Cortex of kidney (tissue), 1 donor: Measurements from ENCODE around the gene CERS4.
"Not testable (repeated sequence)": the region's sequence is repeated elsewhere in the genome, so short reads cannot be mapped to it uniquely, and the experiment has no call there.

Experiments
- DNase-seq: peaks from one replicate; lab custom pipeline; 2025; lab: John Stamatoyannopoulos, UW

Gene CERS4

DNA sequence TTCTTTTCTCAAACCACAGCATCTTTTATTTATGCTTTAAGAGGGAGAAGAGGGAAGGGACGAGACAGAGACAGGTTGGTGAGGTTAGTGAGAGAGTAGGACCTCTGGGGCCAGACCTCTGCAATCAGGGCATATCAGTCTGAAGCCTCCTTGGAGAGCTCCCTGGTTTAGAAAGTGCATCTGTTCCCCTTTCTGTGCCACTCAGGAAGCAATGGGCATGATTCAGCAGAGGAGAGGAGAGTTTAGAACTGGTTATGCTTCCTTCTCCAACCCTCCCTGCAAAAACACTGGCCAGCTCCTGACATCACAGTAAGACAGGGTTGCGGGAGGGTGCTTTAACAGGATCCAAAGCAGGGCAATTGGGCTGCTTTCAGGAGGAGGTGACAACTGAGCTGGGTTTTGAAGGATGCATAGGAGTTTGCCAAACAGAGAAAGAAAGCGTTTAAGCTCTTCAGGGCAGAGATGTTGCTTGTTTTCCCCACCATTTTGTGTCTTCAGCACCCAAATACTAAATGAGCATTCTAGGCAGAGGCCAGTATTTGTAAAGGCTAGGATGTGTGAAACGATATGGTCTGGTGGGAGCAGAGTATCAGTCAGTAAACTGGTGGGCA, 33.1 kb downstream of the CERS4 start:
- DNase-seq, result no peak

DNA sequence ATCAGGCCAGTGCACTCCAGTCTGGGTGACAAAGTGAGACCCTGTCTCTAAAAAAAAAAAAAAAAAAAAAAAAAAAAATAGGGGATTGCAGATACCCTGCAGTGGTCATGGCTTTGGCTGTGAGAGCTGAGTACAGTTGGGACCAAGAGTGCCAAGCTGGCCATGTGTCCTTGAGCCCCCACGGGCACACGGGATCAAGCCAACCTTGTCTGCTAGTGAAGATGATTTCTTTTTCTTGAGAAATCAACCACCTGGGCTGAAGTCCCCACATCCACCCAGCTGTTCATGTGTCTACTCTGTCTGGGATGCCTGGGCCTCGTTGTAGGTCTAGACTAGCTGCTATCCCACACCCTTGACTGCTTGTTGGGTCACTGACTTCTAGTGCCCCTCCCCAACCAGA, 34.0 kb downstream of the CERS4 start:
- DNase-seq, result no peak

- DNase-seq, result no peak
Measured at GRCh38 chr19:8244442-8244841, 35.3 kb downstream of the CERS4 start.

GRCh38 chr19:8245869-8246835, 37.0 kb downstream of the CERS4 start:
- no peak for DNase-seq

DNA sequence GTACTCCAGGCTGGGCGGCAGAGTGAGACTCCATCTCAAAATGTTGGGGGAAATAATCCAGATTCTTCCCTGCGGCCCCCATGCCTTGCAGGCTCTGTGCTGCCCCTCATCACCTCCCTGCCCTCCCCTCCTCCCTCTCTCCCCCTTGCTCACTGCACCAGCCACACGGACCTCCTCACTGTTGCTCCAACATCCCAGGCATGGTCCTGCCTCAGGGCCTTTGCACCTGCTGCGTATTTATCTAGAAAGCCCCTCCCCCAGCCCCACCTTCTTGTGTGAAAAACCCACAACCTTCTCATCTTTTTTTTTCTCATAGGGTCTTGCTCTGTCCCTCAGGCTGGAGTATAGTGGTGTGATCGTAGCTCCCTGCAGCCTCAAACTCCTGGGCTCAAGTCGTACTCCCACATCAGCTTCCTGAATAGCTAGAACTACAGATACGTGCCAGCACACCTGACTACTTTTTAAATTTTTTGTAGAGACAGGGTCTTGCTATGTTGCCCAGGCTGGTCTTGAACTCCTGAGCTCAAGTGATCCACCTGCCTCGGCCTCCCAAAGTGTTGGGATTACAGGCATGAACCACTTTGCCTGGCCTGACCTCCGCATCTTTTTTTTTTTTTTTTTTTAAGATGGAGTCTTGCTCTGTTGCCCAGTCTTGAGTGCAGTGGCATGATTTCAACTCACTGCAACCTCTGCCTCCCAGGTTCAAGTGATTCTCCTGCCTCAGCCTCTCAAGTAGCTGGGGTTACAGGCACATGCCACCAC, 38.1 kb downstream of the CERS4 start:
- DNase-seq, result not testable (repeated sequence)

DNA sequence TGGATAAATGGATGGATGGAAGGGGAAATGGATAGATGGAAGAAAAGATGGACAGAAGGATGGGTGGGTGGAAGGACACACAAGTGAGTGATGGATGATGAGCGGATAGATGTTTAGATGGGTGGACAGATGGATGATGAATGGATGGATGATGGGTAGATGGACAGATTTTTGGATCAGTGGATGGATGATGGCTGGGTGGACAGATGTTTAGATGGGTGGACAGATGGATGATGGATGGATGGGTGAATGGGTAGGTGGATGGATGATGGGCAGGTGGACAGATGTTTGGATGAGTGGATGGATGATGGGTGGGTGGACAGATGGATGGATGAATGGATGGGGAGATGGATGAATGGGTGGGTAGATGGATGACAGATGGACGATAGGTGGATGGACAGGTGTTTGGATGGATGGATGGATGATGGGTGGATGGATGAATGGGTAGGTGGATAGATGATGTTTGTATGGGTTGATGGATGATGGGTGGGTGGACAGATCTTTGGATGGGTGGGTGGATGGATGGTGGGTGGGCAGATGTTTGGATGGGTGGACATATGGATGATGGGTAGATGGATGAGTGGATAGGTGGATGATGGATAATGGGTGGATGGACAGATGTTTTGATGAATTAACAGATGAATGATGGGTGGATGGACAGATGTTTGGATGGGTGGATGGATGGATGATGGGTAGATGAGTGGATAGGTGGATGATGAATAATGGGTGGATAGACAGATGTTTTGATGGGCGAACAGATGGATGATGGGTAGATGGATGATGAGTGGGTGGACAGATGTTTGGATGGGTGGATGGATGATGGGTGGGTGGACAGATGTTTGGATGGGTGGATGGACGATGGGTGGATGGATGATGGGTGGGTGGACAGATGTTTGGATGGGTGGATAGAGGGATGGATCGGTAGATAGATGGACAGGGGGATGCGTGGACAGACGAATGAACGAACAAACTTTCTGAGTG, 39.5 kb downstream of the CERS4 start:
- DNase-seq, result no peak

DNA sequence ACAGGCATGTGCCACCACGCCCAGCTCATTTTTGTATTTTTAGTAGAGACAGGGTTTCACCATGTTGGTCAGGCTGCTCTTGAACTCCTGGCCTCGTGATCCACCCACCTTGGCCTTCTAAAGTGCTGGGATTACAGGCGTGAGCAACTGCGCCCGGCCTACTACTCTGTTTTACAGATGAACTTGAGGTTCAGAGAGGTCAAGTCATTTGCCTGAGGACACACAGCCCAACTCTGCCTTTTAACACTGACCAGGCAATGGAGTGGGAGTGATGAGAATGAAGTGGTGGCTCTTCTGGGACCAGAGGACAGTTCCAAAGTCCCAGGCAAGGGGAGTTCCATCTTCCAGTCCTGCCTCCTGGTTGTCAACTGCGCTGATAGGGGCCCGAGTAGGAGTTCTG, 41.4 kb downstream of the CERS4 start:
- no peak for DNase-seq

DNA sequence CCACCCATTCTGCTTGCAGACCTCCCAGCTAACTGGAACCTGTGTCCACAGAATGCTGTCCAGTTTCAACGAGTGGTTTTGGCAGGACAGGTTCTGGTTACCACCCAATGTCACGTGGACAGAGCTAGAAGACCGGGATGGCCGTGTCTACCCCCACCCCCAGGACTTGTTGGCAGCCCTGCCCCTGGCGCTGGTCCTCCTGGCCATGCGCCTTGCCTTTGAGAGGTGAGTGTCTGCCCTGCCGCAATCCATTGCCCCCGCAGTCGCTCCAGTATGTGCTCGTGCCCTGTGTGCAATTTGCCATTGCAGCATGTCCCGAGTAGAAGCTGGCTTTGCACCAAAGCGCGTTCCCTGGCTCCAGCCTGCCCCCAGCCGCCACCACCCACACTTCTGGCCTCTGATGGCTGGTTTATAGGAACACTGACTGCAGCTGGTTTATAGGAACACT, 41.9 kb downstream of the CERS4 start:
- DNase-seq, result no peak

DNA sequence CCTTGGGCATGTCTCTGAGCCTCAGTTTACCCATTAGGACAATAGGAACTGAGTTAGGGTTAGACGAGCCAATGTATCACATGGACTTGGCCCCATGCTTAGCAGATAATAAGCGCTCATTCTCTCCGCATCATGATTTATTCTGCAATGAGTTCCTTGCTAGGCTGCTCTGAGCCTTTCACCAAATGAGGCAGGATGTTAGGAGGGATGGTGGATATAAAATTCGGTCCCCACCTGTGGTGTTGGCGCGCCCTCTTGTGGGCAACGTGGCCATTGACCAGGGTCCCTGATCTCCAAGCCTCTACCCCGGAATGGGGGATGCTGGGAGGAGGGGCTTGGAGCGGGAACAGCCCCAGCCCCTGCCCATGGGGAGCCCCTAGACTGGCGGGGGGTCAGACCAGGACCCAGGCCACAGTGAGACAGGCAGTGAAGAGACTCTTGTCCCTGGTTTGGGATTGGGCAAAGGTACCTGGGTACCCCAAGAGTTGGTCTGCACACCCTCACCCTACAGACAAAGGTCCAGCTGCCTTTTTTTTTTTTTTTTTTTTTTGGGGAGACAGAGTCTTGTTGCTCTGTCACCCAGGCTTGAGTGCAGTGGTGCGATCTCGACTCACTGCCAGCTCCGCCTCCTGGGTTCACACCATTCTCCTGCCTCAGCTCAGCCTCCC, 43.9 kb downstream of the CERS4 start:
- DNase-seq, result no peak

DNA sequence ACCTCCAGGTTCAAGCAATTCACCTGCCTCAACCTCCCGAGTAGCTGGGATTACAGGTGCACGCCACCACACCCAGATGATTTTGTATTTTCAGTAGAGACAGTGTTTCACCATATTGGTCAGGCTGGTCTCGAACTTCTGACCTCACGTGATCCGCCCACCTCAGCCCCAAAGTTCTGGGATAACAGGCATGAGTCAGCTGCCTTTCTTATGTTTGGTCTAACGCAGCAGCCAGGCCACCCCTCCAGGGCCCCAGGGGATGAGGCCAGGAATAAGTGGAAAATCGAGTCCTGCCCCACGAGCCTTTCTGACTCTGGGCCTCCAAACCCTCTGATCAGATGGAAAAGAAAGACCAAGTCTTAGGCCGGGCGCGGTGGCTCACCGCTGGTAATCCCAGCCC, 44.5 kb downstream of the CERS4 start:
- DNase-seq, result no peak

DNA sequence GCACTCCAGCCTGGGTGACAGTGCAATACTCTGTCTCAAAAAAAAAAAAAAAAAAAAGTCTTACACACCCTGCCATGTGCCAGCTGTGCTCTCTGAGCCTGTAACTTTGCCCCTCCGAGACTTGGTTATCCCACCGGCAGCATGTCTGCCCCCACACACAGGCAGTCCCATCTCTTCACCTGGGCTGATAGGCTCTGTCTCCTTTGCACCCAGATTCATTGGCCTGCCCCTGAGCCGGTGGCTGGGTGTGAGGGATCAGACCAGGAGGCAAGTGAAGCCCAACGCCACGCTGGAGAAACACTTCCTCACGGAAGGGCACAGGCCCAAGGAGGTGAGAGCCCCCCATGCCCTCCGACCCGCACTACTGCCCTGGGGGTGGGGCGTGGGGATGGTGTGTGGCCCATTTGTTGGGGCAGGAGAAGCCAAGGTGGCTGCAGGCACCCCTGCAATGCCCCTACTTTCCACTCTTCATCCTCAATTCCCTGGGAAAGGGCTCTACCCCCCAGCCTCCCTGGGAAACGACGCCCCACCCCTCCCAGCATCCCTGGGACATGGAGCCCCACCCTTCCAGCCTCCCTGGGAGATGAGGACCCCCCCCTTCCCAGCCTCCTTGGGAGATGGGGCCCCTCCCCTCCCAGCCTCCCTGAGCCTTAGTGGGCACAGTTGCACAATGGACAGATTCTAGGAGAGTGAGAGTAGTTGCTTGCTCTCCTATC, 45.3 kb downstream of the CERS4 start:
- DNase-seq, result no peak

DNA sequence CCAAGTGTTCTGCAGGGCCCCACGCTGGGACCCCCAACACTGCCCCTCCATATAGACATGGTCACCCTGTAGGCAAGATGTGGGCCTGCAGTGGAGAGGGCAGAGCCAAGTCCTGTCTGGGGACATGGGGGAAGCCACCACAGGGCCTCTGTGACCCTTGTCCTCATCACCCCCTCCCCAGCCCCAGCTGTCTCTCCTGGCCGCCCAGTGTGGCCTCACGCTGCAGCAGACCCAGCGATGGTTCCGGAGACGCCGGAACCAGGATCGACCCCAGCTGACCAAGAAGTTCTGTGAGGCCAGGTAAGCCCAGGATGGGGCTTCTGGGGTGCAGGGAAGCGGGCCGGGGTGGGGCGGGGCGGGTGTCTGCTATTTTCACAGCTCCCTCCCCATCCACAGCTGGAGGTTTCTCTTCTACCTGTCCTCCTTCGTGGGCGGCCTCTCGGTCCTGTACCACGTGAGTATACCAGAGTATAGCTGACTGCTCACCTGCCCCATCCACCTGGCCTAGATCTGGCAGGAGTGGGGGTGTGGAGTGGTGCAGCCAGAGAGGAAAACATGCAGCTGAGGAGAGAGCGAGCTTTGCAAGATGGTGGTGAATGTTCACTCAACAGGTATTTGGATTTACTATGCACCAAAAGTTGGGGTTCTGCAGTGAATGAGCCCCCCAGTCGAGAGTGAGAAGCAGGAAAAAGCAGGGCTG, 46.4 kb downstream of the CERS4 start:
- DNase-seq, result no peak

DNA sequence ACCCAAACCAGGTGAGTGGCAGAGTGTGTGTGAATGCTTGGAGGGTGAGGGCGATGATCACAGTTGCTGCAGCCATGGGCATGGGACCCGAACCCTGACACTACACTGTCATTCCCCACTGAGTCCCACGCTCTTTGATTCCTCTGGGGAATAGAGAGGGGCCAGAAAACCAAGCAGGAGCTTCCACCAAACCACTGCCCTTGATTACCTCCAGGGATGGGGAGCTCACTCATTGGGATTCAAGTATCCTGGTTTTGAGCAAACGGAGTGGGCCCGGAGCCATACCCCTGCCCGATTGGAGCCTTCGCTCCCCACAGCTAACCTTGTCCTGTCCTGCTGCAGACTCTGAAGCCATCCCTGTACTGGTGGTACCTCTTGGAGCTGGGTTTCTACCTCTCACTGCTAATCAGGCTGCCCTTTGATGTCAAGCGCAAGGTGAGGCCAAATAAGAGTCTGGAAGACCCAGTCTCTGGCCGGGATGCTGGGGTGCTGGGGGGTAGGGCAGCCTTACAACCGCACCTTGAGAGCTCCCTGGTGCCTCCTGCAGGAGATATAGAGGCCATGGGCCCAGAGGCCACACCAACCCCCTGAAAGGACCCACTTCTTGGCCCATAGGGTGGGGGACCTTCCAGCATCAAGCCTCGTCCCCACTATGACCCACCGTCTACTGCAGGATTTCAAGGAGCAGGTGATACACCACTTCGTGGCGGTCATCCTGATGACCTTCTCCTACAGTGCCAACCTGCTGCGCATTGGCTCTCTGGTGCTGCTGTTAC, 47.3 kb downstream of the CERS4 start:
- no peak for DNase-seq

DNA sequence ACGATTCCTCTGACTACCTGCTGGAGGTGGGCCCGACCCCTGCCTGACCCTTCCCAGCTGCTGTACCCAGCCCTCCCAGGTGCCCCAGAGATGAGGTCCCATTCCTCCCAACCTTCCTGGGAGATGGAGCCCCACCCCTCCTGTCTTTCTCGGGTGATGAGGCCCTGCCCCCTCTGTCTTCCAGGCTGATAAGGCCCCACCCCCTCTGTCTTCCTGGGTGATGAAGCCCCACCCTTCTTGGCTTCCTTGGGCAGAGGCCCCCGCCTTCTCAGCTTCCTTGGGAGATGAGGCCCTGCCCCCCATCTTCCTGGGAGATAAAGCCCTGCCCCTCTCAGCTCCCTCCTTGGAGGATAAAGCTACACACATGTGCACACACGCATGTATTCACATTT, 47.9 kb downstream of the CERS4 start:
- DNase-seq, result no peak

DNA sequence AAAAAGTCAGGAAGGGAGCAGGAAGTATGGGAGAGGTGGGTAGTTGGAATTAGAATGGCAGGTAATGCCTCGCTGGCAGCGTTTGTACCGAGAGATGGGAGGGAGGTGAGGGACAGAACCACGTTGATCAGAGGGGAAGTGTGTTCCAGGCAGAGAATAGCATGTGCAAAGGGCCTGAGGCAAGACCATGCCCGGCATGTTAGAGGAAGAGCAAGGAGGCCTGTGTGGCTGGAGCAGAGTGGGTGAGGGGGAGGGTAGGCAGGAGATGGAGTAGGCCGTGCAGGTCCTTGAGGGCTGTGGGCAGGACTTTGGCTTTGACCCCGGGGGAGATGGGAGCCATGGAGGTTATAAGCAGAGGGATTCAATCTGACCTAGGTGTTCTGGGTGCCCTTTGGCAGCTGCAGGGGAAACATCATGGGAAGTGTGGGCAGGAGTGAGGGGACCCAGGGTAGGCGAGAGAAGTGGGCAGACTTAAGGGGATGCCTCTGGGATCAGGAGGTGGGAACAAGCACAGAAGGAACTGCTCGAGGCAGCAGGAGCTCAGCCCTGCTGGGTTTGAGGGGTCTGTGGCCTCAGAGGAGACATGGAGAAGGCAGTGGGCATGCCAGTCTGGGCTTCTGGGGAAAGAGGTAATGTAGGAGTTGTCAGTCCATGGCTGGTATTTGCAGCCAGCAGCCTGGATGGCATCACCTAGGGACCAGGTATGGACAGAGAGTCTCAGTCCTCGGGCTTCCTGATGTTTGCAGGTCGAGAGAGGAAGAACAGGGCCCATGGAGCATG, 50.2 kb downstream of the CERS4 start:
- DNase-seq, result no peak

- no peak for DNase-seq
Measured at GRCh38 chr19:8259922-8260247, 50.7 kb downstream of the CERS4 start.

- DNase-seq, result no peak
Measured at GRCh38 chr19:8261347-8261746, 52.2 kb downstream of the CERS4 start.

GRCh38 chr19:8261881-8262280, 52.7 kb downstream of the CERS4 start:
- DNase-seq, result no peak
